Measurements from ENCODE around the gene PCDHGA9.

PCDHGA9 gene

GRCh38 chr5:141419074-141419880 lies 16.7 kb downstream of the PCDHGA9 start:
- no peak for DNase-seq (ENCODE audit: low read depth, low spot score)
- POLR2A ChIA-PET = no interaction called here
- no peak for TF ChIP-seq CTCF (IDR thresholded peaks at IDR 0.05; ENCODE audit: insufficient read depth, low read length, missing control alignments)
- no peak overlapping the region for H3K4me3 ChIP-seq (ENCODE audit: low read depth, low read length)
- CTCF ChIA-PET = interaction anchor here (0.9 to 16.4 kb wide), 8 partner anchors 11 to 148 kb away, joined by 3 to 303 read pairs (median 120); partner anchors contain the start of genes PCDHGA12 and PCDHGB3

DNA sequence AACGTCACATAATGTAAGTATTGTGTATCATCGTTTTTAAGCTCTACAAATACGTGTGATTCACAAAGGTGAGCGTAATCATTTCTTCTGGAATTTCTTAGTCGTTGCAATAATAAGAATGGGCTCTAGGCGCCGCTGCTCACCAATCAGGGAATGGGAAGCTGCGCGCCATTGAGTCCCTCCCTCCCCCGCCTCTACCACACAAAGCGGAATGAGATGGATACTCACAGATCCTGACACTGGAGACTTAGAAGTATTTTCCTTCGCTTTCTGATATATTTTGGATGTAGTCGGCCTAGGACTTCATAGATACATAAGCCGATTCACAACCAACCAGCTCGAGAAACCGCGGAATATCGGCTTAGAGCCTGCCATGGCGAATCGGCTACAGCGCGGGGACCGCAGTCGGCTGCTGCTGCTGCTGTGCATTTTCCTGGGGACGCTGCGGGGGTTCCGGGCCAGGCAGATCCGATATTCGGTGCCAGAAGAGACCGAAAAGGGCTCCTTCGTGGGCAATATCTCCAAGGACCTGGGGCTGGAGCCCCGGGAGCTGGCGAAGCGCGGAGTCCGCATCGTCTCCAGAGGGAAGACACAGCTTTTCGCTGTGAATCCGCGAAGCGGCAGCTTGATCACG lies 18.4 kb downstream of the PCDHGA9 start, which contains the start of gene PCDHGA11:
Gene PCDHGA11, plus strand, starts transcription at position 197 of the 634 bp plus-strand sequence. Its CDS starts 177 bp downstream, at position 374.
- peak within 1 kb of the TSS; percentile 57 for H3K4me3 ChIP-seq (ENCODE audit: low read depth, low read length)
- TF ChIP-seq CTCF (IDR thresholded peaks at IDR 0.05; ENCODE audit: insufficient read depth, low read length, missing control alignments) = peak; percentile 41
- ChIA-PET CTCF (interaction anchor here (0.9 to 16.4 kb wide), 36 partner anchors 8 to 171 kb away, joined by 3 to 303 read pairs (median 4); partner anchors contain the start of genes PCDHGA10, PCDHGA12, PCDHGA3 and PCDHGB3), POLR2A (interaction anchor here (0.7 to 1.8 kb wide), 4 partner anchors 93 to 136 kb away, joined by 3 to 10 read pairs (median 4); no protein-coding TSS in a partner anchor)
- no peak for DNase-seq (ENCODE audit: low read depth, low spot score)

- no peak for TF ChIP-seq CTCF (IDR thresholded peaks at IDR 0.05; ENCODE audit: insufficient read depth, low read length, missing control alignments)
- ChIA-PET CTCF (interaction anchor here (0.9 to 16.4 kb wide), 30 partner anchors 9 to 150 kb away, joined by 3 to 303 read pairs (median 4); partner anchors contain the start of genes PCDHGA10, PCDHGA12, PCDHGA3 and PCDHGB3), POLR2A (interaction anchor here (0.9 to 1.8 kb wide), 3 partner anchors 102 to 136 kb away, joined by 3 to 10 read pairs (median 4); no protein-coding TSS in a partner anchor)
- peak overlapping the region; percentile 57 for H3K4me3 ChIP-seq (ENCODE audit: low read depth, low read length)
- no peak for DNase-seq (ENCODE audit: low read depth, low spot score)
Measured at GRCh38 chr5:141421489-141421855, 18.9 kb downstream of the PCDHGA9 start.

DNA sequence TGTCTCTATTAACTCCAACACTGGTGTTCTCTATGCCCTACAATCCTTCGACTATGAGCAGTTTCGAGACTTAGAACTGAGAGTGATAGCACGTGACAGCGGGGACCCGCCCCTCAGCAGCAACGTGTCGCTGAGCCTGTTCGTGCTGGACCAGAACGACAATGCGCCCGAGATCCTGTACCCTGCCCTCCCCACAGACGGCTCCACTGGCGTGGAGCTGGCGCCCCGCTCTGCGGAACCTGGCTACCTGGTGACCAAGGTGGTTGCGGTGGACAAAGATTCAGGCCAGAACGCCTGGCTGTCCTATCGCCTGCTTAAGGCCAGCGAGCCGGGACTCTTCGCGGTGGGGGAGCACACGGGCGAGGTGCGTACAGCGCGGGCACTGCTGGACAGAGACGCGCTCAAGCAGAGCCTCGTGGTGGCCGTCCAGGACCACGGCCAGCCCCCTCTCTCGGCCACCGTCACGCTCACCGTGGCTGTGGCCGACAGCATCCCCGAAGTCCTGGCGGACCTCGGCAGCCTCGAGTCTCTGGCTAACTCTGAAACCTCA lies 20.2 kb downstream of the PCDHGA9 start:
- DNase-seq (ENCODE audit: low read depth, low spot score) = no peak
- no peak for TF ChIP-seq CTCF (IDR thresholded peaks at IDR 0.05; ENCODE audit: insufficient read depth, low read length, missing control alignments)
- CTCF ChIA-PET = interaction anchor here (0.6 to 16.4 kb wide), 8 partner anchors 10 to 140 kb away, joined by 3 to 303 read pairs (median 28); partner anchors contain the start of genes PCDHGA10 and PCDHGC3
- POLR2A ChIA-PET = no interaction called here
- no peak overlapping the region for H3K4me3 ChIP-seq (ENCODE audit: low read depth, low read length)

- ChIA-PET POLR2A (no interaction called here), CTCF (interaction anchor here (0.9 to 9.2 kb wide), 8 partner anchors 11 to 136 kb away, joined by 3 to 196 read pairs (median 7); partner anchors contain the start of genes PCDHGA10, PCDHGA11, PCDHGA7 and PCDHGB7)
- no peak for TF ChIP-seq CTCF (IDR thresholded peaks at IDR 0.05; ENCODE audit: insufficient read depth, low read length, missing control alignments)
- no peak overlapping the region for H3K4me3 ChIP-seq (ENCODE audit: low read depth, low read length)
- DNase-seq (ENCODE audit: low read depth, low spot score) = no peak
Measured at GRCh38 chr5:141427783-141428426, 25.3 kb downstream of the PCDHGA9 start.

Measured in AG04449 (cell line).